HepG2 (cell line): ENCODE measurements around the gene TSPAN7. TPM values are rescaled to one million over a fixed set of nuclear protein-coding genes. Genes with fewer than 3 reads are reported as not detected.

Source experiments
- ATAC-seq: fragments of 200-7000 bp; cut with Tn5 transposase; 3 replicates; pipeline ENCODE4 v1.9.1; 2020; ENCODE audit warnings: mild to moderate bottlenecking, moderate library complexity
- BruUV-seq: library from RNA; stranded (reverse); fragments of 400-500 nt; replicated peaks from 2 replicates; lab custom pipeline; 2021; lab: Mats Ljungman, UMichigan
- CTCF ChIA-PET: fragments of 300-600 bp; formaldehyde crosslinking; extraction: SDS; loops from one replicate; lab custom pipeline; 2021; ENCODE audit warnings: low total read pairs, inconsistent platforms, low intra/inter-chr PET ratio; lab: Yijun Ruan, JAX
- POLR2A ChIA-PET: fragments of 350-600 bp; sonication (Branson Sonifier 250); formaldehyde crosslinking; loops from one replicate; lab custom pipeline; 2020; ENCODE audit warnings: antibody characterized with exemption, inconsistent platforms; lab: Yijun Ruan, JAX
- DNase-seq: peaks from one replicate; pipeline ENCODE4 v3.0.0-alpha.2; 2015; ENCODE audit warnings: low spot score
- FAIRE-seq: peaks from 3 replicates; lab custom pipeline; 2011; peaks lifted over from hg19 to GRCh38; lab: Jason Lieb, UNC
- H2AFZ ChIP-seq: one replicate; pipeline ENCODE4 v1.6.1; 2011; ENCODE audit warnings: low read length, inconsistent platforms
- H3K27ac ChIP-seq: fragments of 300-600 bp; 3 replicates; pipeline ENCODE4 v1.8.0; 2011; ENCODE audit warnings: mixed run types, mild to moderate bottlenecking, mixed read lengths, low read length, inconsistent platforms; ENCODE audit not compliant: insufficient read depth; ENCODE audit errors: extremely low read length
- H3K27me3 ChIP-seq, 2 experiments: fragments of 200-600 bp in 1 of 2; 2 replicates in 1 of 2; 3 replicates in 1 of 2; pipeline versions ENCODE4 v1.6.0 to v1.8.0; 2011; ENCODE audit warnings: low read length in 2 of 2, mild to moderate bottlenecking in 2 of 2, moderate library complexity in 2 of 2, inconsistent platforms in 1 of 2; ENCODE audit not compliant: insufficient read depth in 2 of 2, control insufficient read depth in 1 of 2
- H3K36me3 ChIP-seq, 2 experiments: fragments of 200-600 bp in 1 of 2; replicated peaks in 1 of 2; 2 replicates in 1 of 2; 3 replicates in 1 of 2; pipeline versions ENCODE4 v1.5.1 to v1.8.0; 2011; ENCODE audit warnings: low read length in 2 of 2, inconsistent platforms in 1 of 2; ENCODE audit not compliant: insufficient read depth in 2 of 2, control insufficient read depth in 1 of 2
- H3K4me1 ChIP-seq: 2 replicates; pipeline ENCODE4 v1.5.1; 2012; ENCODE audit warnings: low read length, inconsistent platforms; ENCODE audit not compliant: insufficient read depth
- H3K4me2 ChIP-seq: 2 replicates; pipeline ENCODE4 v1.6.0; 2011; ENCODE audit warnings: low read depth, low read length, inconsistent platforms
- H3K4me3 ChIP-seq, 3 experiments: fragments of 200-600 bp in 1 of 3; sonication (generic), shearing (Covaris generic) in 1 of 3; replicated peaks in 1 of 3; 2 replicates each; pipeline ENCODE4 v1.5.1; 2011 to 2016; ENCODE audit warnings: low read length in 3 of 3, inconsistent platforms in 2 of 3, low read depth in 2 of 3, mild to moderate bottlenecking in 2 of 3, control low read depth in 1 of 3, mixed read lengths in 1 of 3; ENCODE audit not compliant: insufficient read depth in 1 of 3
- H3K79me2 ChIP-seq: one replicate; pipeline ENCODE4 v1.6.1; 2011; ENCODE audit warnings: low read length, inconsistent platforms; ENCODE audit not compliant: insufficient read depth
- H3K9ac ChIP-seq: 2 replicates; pipeline ENCODE4 v1.6.0; 2011; ENCODE audit warnings: mild to moderate bottlenecking, low read depth, low read length, inconsistent platforms; ENCODE audit not compliant: insufficient read depth
- H3K9me3 ChIP-seq: 2 replicates; pipeline ENCODE4 v1.5.1; 2012; ENCODE audit warnings: mild to moderate bottlenecking, low read length
- H4K20me1 ChIP-seq: 2 replicates; pipeline ENCODE4 v1.6.0; 2011; ENCODE audit warnings: inconsistent platforms, mild to moderate bottlenecking, low read length, moderate library complexity; ENCODE audit not compliant: insufficient read depth
- BCL6 ChIP-seq: IDR thresholded peaks from 2 replicates; pipeline ENCODE4 v1.6.1; 2016; ENCODE audit warnings: missing genetic modification reagents, missing compliant biosample characterization
- GABPB1 ChIP-seq: IDR thresholded peaks from 2 replicates; pipeline ENCODE4 v1.6.1; 2016; ENCODE audit warnings: mild to moderate bottlenecking, missing genetic modification reagents, moderate library complexity, missing compliant biosample characterization
- MED8 ChIP-seq: sonication (generic); formaldehyde crosslinking; IDR thresholded peaks from 2 replicates; pipeline ENCODE4 v1.8.1; 2023; ENCODE audit warnings: mild to moderate bottlenecking, missing genetic modification reagents; ENCODE audit not compliant: insufficient replicate concordance
- NCOA2 ChIP-seq: sonication (generic); formaldehyde crosslinking; IDR thresholded peaks from 2 replicates; pipeline ENCODE4 v1.8.0; 2022; ENCODE audit warnings: inconsistent platforms
- NFIC ChIP-seq: IDR thresholded peaks from 2 replicates; pipeline ENCODE4 v1.6.1; 2012; ENCODE audit warnings: mild to moderate bottlenecking, low read length, inconsistent platforms
- PAWR ChIP-seq: sonication (generic); formaldehyde crosslinking; IDR thresholded peaks from 2 replicates; pipeline ENCODE4 v1.4.0; 2020; ENCODE audit warnings: missing genetic modification reagents, mild to moderate bottlenecking, borderline replicate concordance
- SOX6 ChIP-seq, 2 experiments: fragments of 450-650 bp in 1 of 2; sonication (generic) in 1 of 2; formaldehyde crosslinking in 1 of 2; IDR thresholded peaks; 2 replicates each; pipeline versions ENCODE4 v1.4.0 to v1.6.1; 2017 to 2020; ENCODE audit warnings: antibody characterized with exemption in 1 of 2, mild to moderate bottlenecking in 1 of 2, missing genetic modification reagents in 1 of 2
- TEAD3 ChIP-seq: optimal IDR thresholded peaks from 2 replicates; pipeline ENCODE3; 2016; ENCODE audit warnings: borderline replicate concordance
- ZFP90 ChIP-seq: sonication (generic); formaldehyde crosslinking; IDR thresholded peaks from 2 replicates; pipeline ENCODE4 v1.8.0; 2022; ENCODE audit warnings: missing genetic modification reagents, mild to moderate bottlenecking, inconsistent platforms, borderline replicate concordance
- WGBS: methylation state at CpG from one replicate; pipeline ENCODE4 v1.1.6; 2017; ENCODE audit warnings: low lambda C conversion rate; 5-methylcytosine and 5-hydroxymethylcytosine counted together
- in situ Hi-C: cut with HindIII; loops from 2 replicates; pipeline ENCODE4 v1.10.0; 2017; ENCODE audit warnings: low pct_unique_long_range_greater_than_20kb; ENCODE audit not compliant: extremely low pct_ligation_motif_present
- intact Hi-C: fragments of 100-400 bp; cut with micrococcal nuclease; formaldehyde crosslinking; loops from one replicate; pipeline ENCODE4 v1.10.0; 2022; ENCODE audit not compliant: unreplicated experiment
- polyA plus RNA-seq, 8 experiments: library from polyadenylated mRNA; depleted of rRNA in 3 of 8; stranded (reverse) in 7 of 8; unstranded in 1 of 8; fragments of >200 nt; fragmentation: Illumina TruSeq in 4 of 8; extraction: Trizol in 4 of 8; gene quantifications; 2 replicates each; pipeline versions ENCODE4 v1.2.1 to v1.2.3, GENCODE V29; 2011 to 2016; ENCODE audit warnings: low read depth in 4 of 8, missing spikeins in 1 of 8, mixed read lengths in 1 of 8; ENCODE audit not compliant: insufficient read depth in 1 of 8
- total RNA-seq, 5 experiments: library from RNA; depleted of rRNA; stranded (reverse); fragments of >200 nt; fragmentation: Illumina TruSeq; extraction: Trizol; gene quantifications; 2 replicates each; pipeline ENCODE4 v1.2.3, GENCODE V29; 2016; ENCODE audit warnings: low read depth in 1 of 5
- TF ChIP-seq, protein P1 (sequence below): sonication (generic); formaldehyde crosslinking; IDR thresholded peaks from 2 replicates; pipeline ENCODE4 v1.4.0; 2020; ENCODE audit warnings: missing genetic modification reagents, borderline replicate concordance
- TF ChIP-seq, protein P2 (sequence below): sonication (generic); formaldehyde crosslinking; IDR thresholded peaks from 2 replicates; pipeline ENCODE4 v1.5.0; 2020; ENCODE audit warnings: missing genetic modification reagents

Gene TSPAN7
- total and polyA plus RNA-seq, 2 of the 13 experiments (the other 11 are each of a cell fraction or from before 2014, with no cell fraction given): 21.4 to 47.1 TPM

DNA sequence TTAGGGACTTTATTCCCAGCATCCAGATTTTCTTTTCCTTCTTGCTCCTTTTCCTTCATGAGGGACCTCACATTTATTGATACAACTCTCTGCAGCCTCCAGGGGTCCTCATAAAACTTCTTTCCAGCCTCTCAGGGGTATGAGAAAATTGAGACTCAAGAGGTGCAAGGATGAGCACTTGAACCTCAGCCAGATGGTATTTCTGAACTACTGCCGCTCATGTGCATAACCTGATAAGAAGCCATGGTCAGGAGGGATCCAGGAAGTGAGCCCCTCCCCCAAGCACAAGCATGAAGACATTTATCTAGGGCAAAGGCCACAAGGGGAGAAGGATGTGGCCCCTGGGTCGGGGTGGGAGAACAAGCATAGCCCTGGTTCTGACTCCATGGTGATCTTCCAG is 73.3 kb downstream of the TSPAN7 start:
- in situ Hi-C loops (no loop called here), intact Hi-C loops (loop anchor here (5.0 kb wide), 1 partner anchor 72 kb away; the partner anchor contains the start of gene TSPAN7)
- no peak overlapping the region for H3K9ac ChIP-seq
- H3K4me3 ChIP-seq: no peak overlapping the region
- H3K79me2 ChIP-seq: no peaks in the 10 kb centered on the region
- no peaks in the 10 kb centered on the region for H3K36me3 ChIP-seq
- H3K9me3 ChIP-seq: no peaks in the 10 kb centered on the region
- ChIA-PET CTCF (no interaction called here), POLR2A (no interaction called here)
- TF ChIP-seq PAWR: no peak
- TF ChIP-seq, protein P1, sequence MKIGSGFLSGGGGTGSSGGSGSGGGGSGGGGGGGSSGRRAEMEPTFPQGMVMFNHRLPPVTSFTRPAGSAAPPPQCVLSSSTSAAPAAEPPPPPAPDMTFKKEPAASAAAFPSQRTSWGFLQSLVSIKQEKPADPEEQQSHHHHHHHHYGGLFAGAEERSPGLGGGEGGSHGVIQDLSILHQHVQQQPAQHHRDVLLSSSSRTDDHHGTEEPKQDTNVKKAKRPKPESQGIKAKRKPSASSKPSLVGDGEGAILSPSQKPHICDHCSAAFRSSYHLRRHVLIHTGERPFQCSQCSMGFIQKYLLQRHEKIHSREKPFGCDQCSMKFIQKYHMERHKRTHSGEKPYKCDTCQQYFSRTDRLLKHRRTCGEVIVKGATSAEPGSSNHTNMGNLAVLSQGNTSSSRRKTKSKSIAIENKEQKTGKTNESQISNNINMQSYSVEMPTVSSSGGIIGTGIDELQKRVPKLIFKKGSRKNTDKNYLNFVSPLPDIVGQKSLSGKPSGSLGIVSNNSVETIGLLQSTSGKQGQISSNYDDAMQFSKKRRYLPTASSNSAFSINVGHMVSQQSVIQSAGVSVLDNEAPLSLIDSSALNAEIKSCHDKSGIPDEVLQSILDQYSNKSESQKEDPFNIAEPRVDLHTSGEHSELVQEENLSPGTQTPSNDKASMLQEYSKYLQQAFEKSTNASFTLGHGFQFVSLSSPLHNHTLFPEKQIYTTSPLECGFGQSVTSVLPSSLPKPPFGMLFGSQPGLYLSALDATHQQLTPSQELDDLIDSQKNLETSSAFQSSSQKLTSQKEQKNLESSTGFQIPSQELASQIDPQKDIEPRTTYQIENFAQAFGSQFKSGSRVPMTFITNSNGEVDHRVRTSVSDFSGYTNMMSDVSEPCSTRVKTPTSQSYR (CRISPR knock-in tag): peak; percentile 31; the same call in 1 of the 2 replicates
- no peaks in the 10 kb centered on the region for H4K20me1 ChIP-seq
- H2AFZ ChIP-seq: no peak overlapping the region
- ATAC-seq (no peak), DNase-seq (no peak), FAIRE-seq (no peak)
- no peaks in the 10 kb centered on the region for H3K27me3 ChIP-seq
- H3K27ac ChIP-seq: no peak overlapping the region
- BruUV-seq: no TSS peak
- H3K4me1 ChIP-seq: peaks cover 56% of the 10 kb centered on the region
- 83% methylated on average over 2 of the region's 2 CpGs for WGBS
- H3K4me2 ChIP-seq: no peak overlapping the region

DNA sequence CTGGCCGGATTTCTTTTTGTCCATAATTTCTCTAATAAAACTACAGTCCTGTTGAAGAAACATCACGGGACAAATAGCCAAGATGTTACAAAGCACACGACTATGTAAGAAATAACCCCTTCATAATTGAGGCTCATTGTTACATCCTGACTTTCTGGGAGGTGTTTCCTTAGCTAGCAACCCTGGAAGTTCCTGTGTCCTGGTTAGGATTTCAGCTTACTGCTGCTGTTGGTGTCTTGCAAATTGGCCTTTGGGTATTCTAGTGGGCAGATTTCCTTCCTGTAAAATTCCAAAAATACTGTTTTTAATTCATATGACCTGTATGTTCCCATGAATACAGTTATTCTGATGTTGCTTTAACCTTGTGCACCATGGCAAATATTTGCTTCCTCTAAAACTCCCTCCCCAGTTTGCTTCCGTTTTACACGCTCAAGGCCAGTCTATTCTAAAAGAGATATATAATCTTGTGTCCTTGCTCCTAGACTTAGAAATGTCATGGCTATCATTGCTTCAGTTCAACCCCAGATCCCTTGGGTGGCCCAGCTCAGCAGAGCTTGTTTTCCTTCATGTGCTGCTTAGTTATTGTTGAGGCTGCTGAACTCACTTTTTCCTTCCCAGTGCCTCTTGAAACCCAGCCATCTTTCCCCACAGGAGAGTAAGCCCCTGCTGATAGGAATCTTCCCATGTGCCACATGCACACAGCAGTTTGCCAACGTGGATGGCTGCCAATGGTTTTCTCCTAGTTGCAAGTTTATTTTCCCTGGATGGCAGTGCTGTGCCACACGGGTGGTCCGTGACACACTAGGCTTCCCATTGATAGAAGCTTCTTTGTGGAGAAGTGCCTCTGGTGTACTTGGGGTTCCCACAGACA is 75.8 kb downstream of the TSPAN7 start:
- Histone ChIP-seq H4K20me1 (no peaks in the 10 kb centered on the region), H3K4me2 (peak overlapping the region; percentile 23; the same call in 1 of the 2 replicates), H3K9ac (0 out of 2 replicates have a peak overlapping the region, but pooled peaks have one; percentile 11), H3K79me2 (no peaks in the 10 kb centered on the region), H3K27me3 (no peaks in the 10 kb centered on the region), H3K4me1 (peaks cover 79% of the 10 kb centered on the region), H3K4me3 (no peak overlapping the region), H3K36me3 (no peaks in the 10 kb centered on the region), H2AFZ (no peak overlapping the region), H3K27ac (peak overlapping the region; percentile 85), H3K9me3 (no peaks in the 10 kb centered on the region)
- DNase-seq: peak; percentile 82
- no TSS peak for BruUV-seq
- POLR2A ChIA-PET: interaction anchor here (0.9 kb wide), 1 partner anchor 74 kb away, joined by 3 read pairs; no protein-coding TSS in a partner anchor
- intact Hi-C loops (loop anchor here (5.0 kb wide), 1 partner anchor 75 kb away; the partner anchor contains the start of gene TSPAN7), in situ Hi-C loops (no loop called here)
- peak; percentile 89 for ATAC-seq
- peak; percentile 34 for FAIRE-seq
- 34% methylated on average over 8 of the region's 8 CpGs for WGBS
- CTCF ChIA-PET: no interaction called here
- peak; percentile 22 for TF ChIP-seq MED8
- peak; percentile 52; the same call in 1 of the 2 replicates for TF ChIP-seq BCL6 (CRISPR knock-in tag)
- peak; percentile 92 for TF ChIP-seq NCOA2
- TF ChIP-seq NFIC: peak; percentile 41; the same call in 1 of the 2 replicates
- TF ChIP-seq GABPB1 (CRISPR knock-in tag): no peak
- TF ChIP-seq TEAD3: peak; percentile 42
- TF ChIP-seq, protein P2, sequence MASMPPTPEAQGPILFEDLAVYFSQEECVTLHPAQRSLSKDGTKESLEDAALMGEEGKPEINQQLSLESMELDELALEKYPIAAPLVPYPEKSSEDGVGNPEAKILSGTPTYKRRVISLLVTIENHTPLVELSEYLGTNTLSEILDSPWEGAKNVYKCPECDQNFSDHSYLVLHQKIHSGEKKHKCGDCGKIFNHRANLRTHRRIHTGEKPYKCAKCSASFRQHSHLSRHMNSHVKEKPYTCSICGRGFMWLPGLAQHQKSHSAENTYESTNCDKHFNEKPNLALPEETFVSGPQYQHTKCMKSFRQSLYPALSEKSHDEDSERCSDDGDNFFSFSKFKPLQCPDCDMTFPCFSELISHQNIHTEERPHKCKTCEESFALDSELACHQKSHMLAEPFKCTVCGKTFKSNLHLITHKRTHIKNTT (CRISPR knock-in tag): no peak
- TF ChIP-seq ZFP90 (CRISPR knock-in tag): no peak
- TF ChIP-seq SOX6 (IDR thresholded peaks at IDR 0.05): no peak
- TF ChIP-seq SOX6 (CRISPR knock-in tag; IDR thresholded peaks at IDR 0.05): peak; percentile 51
